HG03159 (cell line): ENCODE measurements around the gene BCL11B.
"Not testable (repeated sequence)": the region's sequence is repeated elsewhere in the genome, so short reads cannot be mapped to it uniquely, and the experiment has no call there.

Experiments used
- ATAC-seq: cut with Tn5 transposase; IDR thresholded peaks from one replicate; pipeline ENCODE4 v1.9.1; 2021; ENCODE audit warnings: mild to moderate bottlenecking, moderate library complexity; ENCODE audit not compliant: unreplicated experiment

Gene BCL11B

GRCh38 chr14:99186336-99186735, 85.7 kb downstream of the BCL11B start:
- not testable (repeated sequence) for ATAC-seq

DNA sequence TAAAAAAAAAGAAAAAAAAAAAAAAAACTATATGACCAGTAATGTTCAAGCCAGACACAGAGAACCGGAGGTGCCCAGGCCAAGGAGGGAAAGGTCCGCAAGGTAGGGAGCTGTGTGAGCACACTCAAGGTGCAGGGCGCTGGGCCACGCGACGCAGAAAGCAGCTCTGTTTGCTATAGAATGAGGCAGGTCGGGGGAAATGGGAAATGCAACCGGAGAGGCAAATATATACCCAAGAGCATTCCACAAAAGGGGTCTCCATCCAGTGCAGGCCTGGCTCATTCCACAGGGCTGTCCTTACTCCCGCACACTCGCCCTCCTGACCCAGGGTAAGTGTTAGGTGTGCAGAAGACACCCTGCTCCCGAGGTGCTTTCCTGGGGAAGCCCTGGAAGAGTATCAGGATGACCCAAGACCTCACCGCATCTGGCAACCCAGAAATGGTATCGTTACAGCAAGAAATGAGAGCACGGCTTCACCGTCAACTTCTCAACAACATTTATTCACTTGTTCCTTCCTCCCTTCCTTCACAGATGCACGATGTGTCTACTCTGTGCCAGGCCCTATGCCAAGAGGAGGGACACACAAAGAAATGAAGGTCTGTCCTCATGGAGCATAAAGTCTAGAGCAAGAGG, 86.4 kb downstream of the BCL11B start:
- ATAC-seq, result no peak

GRCh38 chr14:99183716-99184115, 88.3 kb downstream of the BCL11B start:
- ATAC-seq, result no peak

GRCh38 chr14:99183311-99183710, 88.7 kb downstream of the BCL11B start:
- ATAC-seq, result no peak

- no peak for ATAC-seq
Observed at GRCh38 chr14:99182548-99183250, 89.3 kb downstream of the BCL11B start.

- ATAC-seq, result no peak
Observed at GRCh38 chr14:99181804-99182520, 90.0 kb downstream of the BCL11B start.

GRCh38 chr14:99181241-99181640, 90.8 kb downstream of the BCL11B start:
- ATAC-seq, result no peak

DNA sequence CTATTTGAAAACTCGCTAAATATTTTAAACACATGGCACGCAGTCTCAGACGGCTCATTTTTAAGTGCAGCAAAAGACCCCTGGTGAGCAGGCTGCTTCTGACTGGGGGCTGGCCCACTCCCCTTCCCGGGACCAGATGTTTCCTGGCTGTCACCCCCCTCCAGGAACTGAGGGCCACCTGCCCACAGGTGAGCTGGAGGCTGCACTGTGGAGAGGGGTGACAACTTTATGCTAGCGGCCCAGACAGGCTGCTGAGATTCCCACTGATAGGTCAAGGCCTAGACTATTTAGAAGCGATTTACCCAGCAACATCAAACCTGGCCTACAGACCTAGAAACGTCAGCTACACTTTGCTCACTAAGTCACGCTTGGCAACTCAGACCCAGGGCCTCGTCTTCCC, 92.1 kb downstream of the BCL11B start:
- ATAC-seq, result no peak

DNA sequence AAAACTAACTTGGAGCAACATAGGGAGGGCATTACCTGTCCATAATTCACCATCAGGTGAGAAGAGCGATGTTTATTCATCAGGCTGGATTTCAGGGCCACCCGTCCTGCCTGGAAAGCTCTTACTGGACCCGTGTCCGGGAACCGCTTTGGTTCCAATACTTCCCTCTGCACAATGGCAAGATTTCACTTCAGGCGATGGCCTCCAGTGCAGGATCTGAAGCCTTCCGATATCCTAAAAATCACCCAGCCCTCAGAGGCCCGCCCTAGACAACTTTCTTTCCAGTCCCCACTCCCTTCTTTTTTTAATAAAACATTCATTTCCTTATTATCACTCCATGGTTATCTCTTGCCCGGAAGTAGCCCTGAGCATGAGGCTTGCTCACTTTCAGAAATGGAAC, 92.5 kb downstream of the BCL11B start:
- ATAC-seq, result no peak

- no peak for ATAC-seq
Observed at GRCh38 chr14:99177886-99178835, 93.8 kb downstream of the BCL11B start.

GRCh38 chr14:99177046-99177655, 94.8 kb downstream of the BCL11B start:
- no peak for ATAC-seq

DNA sequence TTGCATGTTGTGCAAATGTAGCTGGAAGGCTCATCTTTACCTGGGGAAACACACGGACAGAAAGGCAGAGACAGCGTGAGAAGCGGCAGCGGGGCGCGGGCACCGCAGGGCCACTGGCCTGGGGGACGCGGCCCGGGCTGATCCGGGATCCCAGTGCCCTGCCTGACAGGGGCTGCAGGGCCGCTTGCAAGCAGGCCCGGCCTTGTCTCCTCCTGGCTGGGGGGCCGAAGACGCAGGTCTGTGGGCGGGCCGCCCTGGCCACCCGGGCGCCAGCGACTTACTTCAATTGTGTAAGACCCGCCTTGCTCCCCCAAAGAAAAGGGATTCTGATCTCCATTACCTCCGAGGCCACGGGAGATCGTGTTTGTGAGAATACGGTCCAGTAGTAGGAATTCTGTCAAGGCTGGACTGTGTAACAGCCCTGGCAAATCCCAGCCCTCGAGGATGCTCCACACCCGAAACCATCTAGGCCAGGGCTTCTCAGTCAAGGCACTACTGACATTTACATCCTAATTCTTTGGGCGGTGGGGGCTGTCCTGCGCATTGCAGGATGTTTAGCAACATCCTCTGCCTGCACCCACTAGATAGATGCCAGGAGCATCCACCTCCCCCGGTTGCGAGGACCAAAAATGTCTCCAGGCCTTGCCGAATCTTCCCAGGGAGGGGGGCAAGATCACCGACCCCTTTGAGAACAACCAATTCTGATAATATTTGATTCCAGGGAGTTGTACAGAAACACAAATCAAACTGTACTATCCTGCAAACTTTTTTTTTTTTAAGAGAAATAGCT, 95.6 kb downstream of the BCL11B start:
- no peak for ATAC-seq

- no peak for ATAC-seq
Observed at GRCh38 chr14:99175331-99176155, 96.5 kb downstream of the BCL11B start.

DNA sequence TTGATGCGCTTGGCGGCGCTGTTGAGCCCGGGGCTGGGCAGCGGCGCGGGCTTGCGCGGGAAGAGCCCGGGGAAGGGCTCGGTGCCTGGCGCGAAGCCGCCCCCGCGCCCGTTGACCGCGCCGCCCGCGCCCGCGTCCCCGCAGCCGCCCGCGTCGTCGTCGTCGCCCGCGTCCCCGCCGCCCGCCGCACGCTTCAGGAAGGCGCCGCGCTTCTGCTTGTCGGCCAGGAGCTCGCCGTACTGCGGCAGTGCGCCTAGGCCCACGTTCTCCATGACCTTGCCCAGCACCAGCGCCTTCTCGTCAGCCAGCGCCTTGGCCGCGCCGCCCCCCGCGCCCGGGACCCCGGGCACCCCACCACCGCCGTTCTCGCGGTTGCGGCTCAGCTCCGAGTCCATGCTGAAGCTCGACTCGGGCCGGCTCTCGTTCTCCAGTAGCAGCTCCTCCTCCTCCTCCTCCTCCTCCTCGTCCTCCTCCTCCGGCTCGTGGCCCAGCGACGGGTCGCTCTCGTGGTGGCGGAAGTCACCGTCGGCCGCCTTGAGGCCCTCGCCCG, 97.2 kb downstream of the BCL11B start:
- ATAC-seq, result no peak

DNA sequence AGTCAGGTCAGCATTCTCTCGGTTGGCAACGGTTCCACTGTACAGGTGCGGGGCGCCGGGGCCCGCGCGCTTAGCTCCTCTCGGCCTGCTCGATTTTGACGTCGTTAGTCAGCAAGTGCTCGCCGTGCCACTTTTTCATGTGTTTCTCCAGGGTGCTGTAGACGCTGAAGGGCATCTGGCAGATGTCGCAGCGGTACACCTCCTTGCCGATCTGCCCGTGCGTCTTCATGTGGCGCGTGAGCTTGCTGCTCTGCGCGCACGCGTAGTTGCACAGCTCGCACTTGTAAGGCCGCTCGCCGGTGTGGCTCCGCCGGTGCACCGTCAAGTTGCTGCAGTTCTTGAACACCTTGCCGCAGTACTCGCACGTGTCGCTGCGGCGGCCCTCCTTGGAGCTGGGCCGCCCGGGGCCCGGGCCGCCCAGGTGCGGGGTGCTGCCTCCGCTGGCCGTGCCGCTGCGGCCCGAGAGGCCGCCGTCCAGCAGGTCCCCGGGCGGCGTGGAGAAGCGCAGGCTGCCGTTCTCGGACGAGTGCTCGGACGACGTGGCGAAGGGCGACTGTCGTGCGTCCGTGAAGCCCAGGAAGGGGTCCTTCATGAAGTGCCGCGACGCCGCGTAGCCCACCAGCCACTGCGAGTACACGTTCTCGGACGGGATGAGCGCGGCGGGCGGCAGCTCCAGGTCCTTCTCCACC, 97.8 kb downstream of the BCL11B start:
- ATAC-seq, result no peak

DNA sequence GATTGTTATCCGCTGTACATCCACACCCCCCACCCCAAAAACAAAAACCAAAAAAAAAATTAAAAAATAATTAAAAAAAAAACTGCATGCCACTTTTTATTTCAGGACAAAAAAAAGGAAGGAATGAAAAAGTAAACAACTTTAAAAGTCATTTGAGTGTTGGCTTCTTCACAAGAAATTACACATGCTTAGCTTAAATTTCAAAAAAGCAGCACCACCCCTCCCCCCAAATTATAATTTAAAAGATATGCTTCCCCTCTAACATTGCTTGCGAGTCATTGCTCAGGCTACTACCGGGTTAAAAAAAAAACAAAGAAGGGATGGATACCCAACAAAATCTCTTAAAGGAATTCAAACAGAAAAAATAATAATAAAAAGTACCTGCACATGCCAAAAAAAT, 98.5 kb downstream of the BCL11B start:
- ATAC-seq, result no peak

DNA sequence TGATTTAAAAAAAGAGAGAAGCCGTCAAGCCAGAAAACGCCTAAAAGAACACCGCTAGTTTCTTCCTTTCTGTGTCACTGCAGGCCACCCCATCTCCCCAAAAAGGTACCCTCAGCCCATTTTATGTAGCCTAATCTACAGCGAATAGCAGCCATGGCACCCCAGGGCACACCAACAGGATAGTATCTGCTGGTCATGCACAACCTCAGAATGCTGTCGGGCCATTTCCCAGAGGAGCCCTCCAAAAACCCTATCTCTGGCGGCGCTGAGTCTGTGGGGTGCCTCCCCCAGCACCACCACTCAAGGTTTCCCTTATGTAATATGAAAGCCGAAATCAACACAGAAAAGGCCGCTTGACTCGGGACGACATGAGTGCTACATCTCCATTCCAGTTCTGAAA, 98.9 kb downstream of the BCL11B start:
- ATAC-seq, result no peak

DNA sequence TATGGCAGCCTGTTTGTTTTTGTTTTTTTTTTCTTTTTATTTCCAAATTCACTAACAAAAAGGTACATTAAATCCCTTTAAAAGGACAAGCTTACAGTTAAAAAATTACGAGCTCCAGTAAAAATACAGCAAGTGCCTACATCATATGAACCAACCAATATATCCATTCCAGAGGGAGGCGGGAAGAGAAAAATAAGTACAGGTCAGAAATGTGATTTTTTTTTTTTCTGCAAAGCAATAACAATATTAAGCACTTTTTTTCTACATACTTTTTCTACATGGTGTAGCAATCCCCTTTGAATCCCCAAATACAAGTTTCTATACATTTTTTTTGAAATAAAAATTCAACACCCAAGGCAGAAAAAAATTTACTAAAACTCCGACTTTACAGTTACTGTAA, 100.6 kb downstream of the BCL11B start:
- ATAC-seq, result no peak
